HG03460 (cell line): ENCODE measurements around the gene NT5C3B.
"Not testable (repeated sequence)": the region's sequence is repeated elsewhere in the genome, so short reads cannot be mapped to it uniquely, and the experiment has no call there.

Experiments
- ATAC-seq: cut with Tn5 transposase; IDR thresholded peaks from one replicate; pipeline ENCODE4 v1.9.1; 2021; ENCODE audit not compliant: unreplicated experiment

NT5C3B gene

GRCh38 chr17:41785091-41785858 lies 50.8 kb downstream of the NT5C3B start:
- ATAC-seq, result no peak

GRCh38 chr17:41784207-41784744 lies 51.8 kb downstream of the NT5C3B start:
- ATAC-seq, result no peak

GRCh38 chr17:41782142-41782541 lies 53.9 kb downstream of the NT5C3B start:
- ATAC-seq, result no peak

GRCh38 chr17:41781404-41782110 lies 54.5 kb downstream of the NT5C3B start:
- ATAC-seq, result no peak

- ATAC-seq, result no peak
Observed at GRCh38 chr17:41779954-41780353, 56.1 kb downstream of the NT5C3B start.

GRCh38 chr17:41777574-41778188 lies 58.4 kb downstream of the NT5C3B start:
- no peak for ATAC-seq

GRCh38 chr17:41777157-41777573 lies 58.9 kb downstream of the NT5C3B start:
- ATAC-seq, result no peak

GRCh38 chr17:41776262-41776900 lies 59.7 kb downstream of the NT5C3B start:
- not testable (repeated sequence) for ATAC-seq

GRCh38 chr17:41775394-41776226 lies 60.4 kb downstream of the NT5C3B start:
- ATAC-seq, result no peak
